Neural cell (in vitro differentiated cells): ENCODE measurements around the gene FAN1. TPM values are rescaled to one million over a fixed set of nuclear protein-coding genes. Genes with fewer than 3 reads are reported as not detected.

Experiments used
- H2AFZ ChIP-seq: fragments of 200-600, 300-800 bp; sonication (generic), shearing (Covaris generic); 2 replicates; pipeline ENCODE4 v1.6.0; 2014; ENCODE audit warnings: low read depth, mild to moderate bottlenecking, antibody characterized with exemption, low read length, moderate library complexity
- H3F3A ChIP-seq: fragments of 200-600 bp; shearing (Covaris generic); 2 replicates; pipeline ENCODE4 v1.6.1; 2016; ENCODE audit warnings: mild to moderate bottlenecking, moderate library complexity, mixed read lengths, antibody characterized with exemption, low read length; ENCODE audit not compliant: insufficient read depth, poor library complexity, severe bottlenecking
- H3K27ac ChIP-seq: fragments of 200-600, 300-800 bp; sonication (generic), shearing (Covaris generic); 2 replicates; pipeline ENCODE4 v1.5.1; 2014; ENCODE audit warnings: mild to moderate bottlenecking, low read length, moderate library complexity
- H3K27me3 ChIP-seq: fragments of 300-800, 200-600 bp; sonication (generic), shearing (Covaris generic); 2 replicates; pipeline ENCODE4 v1.6.0; 2014; ENCODE audit warnings: mild to moderate bottlenecking, low read depth, low read length, moderate library complexity; ENCODE audit not compliant: insufficient read depth
- H3K36me3 ChIP-seq: fragments of 300-800, 200-600 bp; sonication (generic), shearing (Covaris generic); 2 replicates; pipeline ENCODE4 v1.5.1; 2014; ENCODE audit warnings: mild to moderate bottlenecking, antibody characterized with exemption, low read length, moderate library complexity; ENCODE audit not compliant: insufficient read depth
- H3K4me2 ChIP-seq: fragments of 300-800, 200-600 bp; sonication (generic), shearing (Covaris generic); 2 replicates; pipeline ENCODE4 v1.6.0; 2014; ENCODE audit warnings: mild to moderate bottlenecking, low read length
- H3K4me3 ChIP-seq: fragments of 300-800, 200-600 bp; sonication (generic), shearing (Covaris generic); 2 replicates; pipeline ENCODE4 v1.5.1; 2014; ENCODE audit warnings: mild to moderate bottlenecking, low read length, moderate library complexity
- H3K79me2 ChIP-seq: fragments of 200-600 bp; shearing (Covaris generic); replicated peaks from 2 replicates; pipeline ENCODE4 v1.6.0; 2014; ENCODE audit warnings: mild to moderate bottlenecking, low read length, moderate library complexity; ENCODE audit not compliant: insufficient read depth
- H3K9ac ChIP-seq: fragments of 300-800, 200-600 bp; sonication (generic), shearing (Covaris generic); 2 replicates; pipeline ENCODE4 v1.6.1; 2016; ENCODE audit warnings: mild to moderate bottlenecking, low read length, mixed read lengths
- H3K9me2 ChIP-seq: fragments of 200-600 bp; shearing (Covaris generic); 2 replicates; pipeline ENCODE4 v1.6.1; 2016; ENCODE audit warnings: mild to moderate bottlenecking, low read length, mixed read lengths; ENCODE audit not compliant: insufficient read depth
- H3K9me3 ChIP-seq: fragments of 200-600, 300-800 bp; sonication (generic), shearing (Covaris generic); 2 replicates; pipeline ENCODE4 v1.6.1; 2016; ENCODE audit warnings: mild to moderate bottlenecking, mixed run types, low read length, moderate library complexity, mixed read lengths
- H4K20me1 ChIP-seq: fragments of 200-600 bp; shearing (Covaris generic); 2 replicates; pipeline ENCODE4 v1.6.1; 2016; ENCODE audit warnings: mild to moderate bottlenecking, mixed run types; ENCODE audit not compliant: insufficient read depth
- EP300 ChIP-seq: fragments of 450-650 bp; conservative IDR thresholded peaks from 2 replicates; pipeline ENCODE4 v1.6.1; 2014; ENCODE audit warnings: antibody characterized with exemption, mild to moderate bottlenecking, moderate library complexity; ENCODE audit not compliant: poor library complexity, severe bottlenecking
- EZH2 ChIP-seq: fragments of 200-600, 300-800 bp; shearing (Covaris generic), sonication (generic); IDR thresholded peaks from 2 replicates; pipeline ENCODE4 v1.6.1; 2014; ENCODE audit warnings: antibody characterized with exemption, low read length, borderline replicate concordance, mild to moderate bottlenecking; ENCODE audit not compliant: insufficient read depth, poor library complexity, severe bottlenecking
- MXI1 ChIP-seq: fragments of 450-650 bp; conservative IDR thresholded peaks from 2 replicates; pipeline ENCODE4 v1.6.1; 2014; ENCODE audit warnings: antibody characterized with exemption, mild to moderate bottlenecking; ENCODE audit not compliant: poor library complexity, severe bottlenecking
- POLR2AphosphoS5 ChIP-seq: IDR thresholded peaks from 2 replicates; pipeline ENCODE4 v1.6.1; 2012
- RAD21 ChIP-seq: fragments of 450-650 bp; conservative IDR thresholded peaks from 2 replicates; pipeline ENCODE4 v1.6.1; 2014; ENCODE audit warnings: antibody characterized with exemption, mild to moderate bottlenecking, moderate library complexity
- SMC3 ChIP-seq: fragments of 450-650 bp; conservative IDR thresholded peaks from 2 replicates; pipeline ENCODE4 v1.6.1; 2014; ENCODE audit warnings: antibody characterized with exemption, mild to moderate bottlenecking, moderate library complexity; ENCODE audit not compliant: poor library complexity
- TAF1 ChIP-seq: IDR thresholded peaks from 2 replicates; pipeline ENCODE4 v1.6.1; 2012; ENCODE audit warnings: low read depth
- polyA plus RNA-seq: library from polyadenylated mRNA; depleted of rRNA; stranded (reverse); fragments of >200 nt; gene quantifications from 2 replicates; pipeline ENCODE4 v1.2.3, GENCODE V29; 2014
- TF ChIP-seq, protein P1 (sequence below): fragments of 450-650 bp; IDR thresholded peaks from 2 replicates; pipeline ENCODE4 v1.5.1; 2014; ENCODE audit warnings: antibody characterized with exemption, mild to moderate bottlenecking, moderate library complexity; ENCODE audit not compliant: poor library complexity, severe bottlenecking
- TF ChIP-seq, protein P2 (sequence below): IDR thresholded peaks from 2 replicates; pipeline ENCODE4 v1.6.1; 2012; ENCODE audit warnings: borderline replicate concordance

Gene FAN1
- polyA plus RNA-seq, 1 donor from 2014 or later = 38.5 TPM

DNA sequence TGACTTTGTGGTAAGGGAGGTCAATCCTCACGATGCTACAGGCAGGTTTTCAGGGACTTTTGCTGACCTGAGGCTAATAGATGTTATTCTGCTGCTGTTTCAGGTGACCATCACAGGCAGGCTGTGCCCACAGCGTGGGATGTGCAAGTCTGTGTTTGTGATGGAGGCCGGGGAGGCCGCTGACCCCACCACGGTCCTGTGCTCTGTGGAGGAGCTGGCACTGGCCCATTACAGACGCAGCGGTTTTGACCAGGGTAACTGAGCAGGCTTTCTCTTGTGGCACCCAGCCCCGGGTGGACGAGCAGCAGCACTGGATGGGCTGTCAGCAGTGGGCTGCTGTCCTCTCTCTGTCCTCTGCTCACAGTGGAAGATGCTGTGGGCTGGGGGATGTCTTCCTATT lies 22.0 kb downstream of the FAN1 start:
- Histone ChIP-seq H3K4me3 (no peak overlapping the region), H3K9ac (no peak overlapping the region), H2AFZ (no peak overlapping the region), H3K9me2 (no peaks in the 10 kb centered on the region), H3K27ac (no peak overlapping the region), H3K4me2 (no peak overlapping the region), H3K79me2 (no peaks in the 10 kb centered on the region), H4K20me1 (no peaks in the 10 kb centered on the region), H3K27me3 (no peaks in the 10 kb centered on the region), H3F3A (no peaks in the 10 kb centered on the region), H3K9me3 (no peaks in the 10 kb centered on the region), H3K36me3 (peaks cover 15% of the 10 kb centered on the region)
- TF ChIP-seq SMC3 (no peak), TAF1 (no peak), RAD21 (no peak), EP300 (no peak), POLR2AphosphoS5 (no peak), EZH2 (no peak), MXI1 (no peak)
- TF ChIP-seq, protein P1, sequence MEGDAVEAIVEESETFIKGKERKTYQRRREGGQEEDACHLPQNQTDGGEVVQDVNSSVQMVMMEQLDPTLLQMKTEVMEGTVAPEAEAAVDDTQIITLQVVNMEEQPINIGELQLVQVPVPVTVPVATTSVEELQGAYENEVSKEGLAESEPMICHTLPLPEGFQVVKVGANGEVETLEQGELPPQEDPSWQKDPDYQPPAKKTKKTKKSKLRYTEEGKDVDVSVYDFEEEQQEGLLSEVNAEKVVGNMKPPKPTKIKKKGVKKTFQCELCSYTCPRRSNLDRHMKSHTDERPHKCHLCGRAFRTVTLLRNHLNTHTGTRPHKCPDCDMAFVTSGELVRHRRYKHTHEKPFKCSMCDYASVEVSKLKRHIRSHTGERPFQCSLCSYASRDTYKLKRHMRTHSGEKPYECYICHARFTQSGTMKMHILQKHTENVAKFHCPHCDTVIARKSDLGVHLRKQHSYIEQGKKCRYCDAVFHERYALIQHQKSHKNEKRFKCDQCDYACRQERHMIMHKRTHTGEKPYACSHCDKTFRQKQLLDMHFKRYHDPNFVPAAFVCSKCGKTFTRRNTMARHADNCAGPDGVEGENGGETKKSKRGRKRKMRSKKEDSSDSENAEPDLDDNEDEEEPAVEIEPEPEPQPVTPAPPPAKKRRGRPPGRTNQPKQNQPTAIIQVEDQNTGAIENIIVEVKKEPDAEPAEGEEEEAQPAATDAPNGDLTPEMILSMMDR = no peak
- TF ChIP-seq, protein P2, sequence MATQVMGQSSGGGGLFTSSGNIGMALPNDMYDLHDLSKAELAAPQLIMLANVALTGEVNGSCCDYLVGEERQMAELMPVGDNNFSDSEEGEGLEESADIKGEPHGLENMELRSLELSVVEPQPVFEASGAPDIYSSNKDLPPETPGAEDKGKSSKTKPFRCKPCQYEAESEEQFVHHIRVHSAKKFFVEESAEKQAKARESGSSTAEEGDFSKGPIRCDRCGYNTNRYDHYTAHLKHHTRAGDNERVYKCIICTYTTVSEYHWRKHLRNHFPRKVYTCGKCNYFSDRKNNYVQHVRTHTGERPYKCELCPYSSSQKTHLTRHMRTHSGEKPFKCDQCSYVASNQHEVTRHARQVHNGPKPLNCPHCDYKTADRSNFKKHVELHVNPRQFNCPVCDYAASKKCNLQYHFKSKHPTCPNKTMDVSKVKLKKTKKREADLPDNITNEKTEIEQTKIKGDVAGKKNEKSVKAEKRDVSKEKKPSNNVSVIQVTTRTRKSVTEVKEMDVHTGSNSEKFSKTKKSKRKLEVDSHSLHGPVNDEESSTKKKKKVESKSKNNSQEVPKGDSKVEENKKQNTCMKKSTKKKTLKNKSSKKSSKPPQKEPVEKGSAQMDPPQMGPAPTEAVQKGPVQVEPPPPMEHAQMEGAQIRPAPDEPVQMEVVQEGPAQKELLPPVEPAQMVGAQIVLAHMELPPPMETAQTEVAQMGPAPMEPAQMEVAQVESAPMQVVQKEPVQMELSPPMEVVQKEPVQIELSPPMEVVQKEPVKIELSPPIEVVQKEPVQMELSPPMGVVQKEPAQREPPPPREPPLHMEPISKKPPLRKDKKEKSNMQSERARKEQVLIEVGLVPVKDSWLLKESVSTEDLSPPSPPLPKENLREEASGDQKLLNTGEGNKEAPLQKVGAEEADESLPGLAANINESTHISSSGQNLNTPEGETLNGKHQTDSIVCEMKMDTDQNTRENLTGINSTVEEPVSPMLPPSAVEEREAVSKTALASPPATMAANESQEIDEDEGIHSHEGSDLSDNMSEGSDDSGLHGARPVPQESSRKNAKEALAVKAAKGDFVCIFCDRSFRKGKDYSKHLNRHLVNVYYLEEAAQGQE = no peak

DNA sequence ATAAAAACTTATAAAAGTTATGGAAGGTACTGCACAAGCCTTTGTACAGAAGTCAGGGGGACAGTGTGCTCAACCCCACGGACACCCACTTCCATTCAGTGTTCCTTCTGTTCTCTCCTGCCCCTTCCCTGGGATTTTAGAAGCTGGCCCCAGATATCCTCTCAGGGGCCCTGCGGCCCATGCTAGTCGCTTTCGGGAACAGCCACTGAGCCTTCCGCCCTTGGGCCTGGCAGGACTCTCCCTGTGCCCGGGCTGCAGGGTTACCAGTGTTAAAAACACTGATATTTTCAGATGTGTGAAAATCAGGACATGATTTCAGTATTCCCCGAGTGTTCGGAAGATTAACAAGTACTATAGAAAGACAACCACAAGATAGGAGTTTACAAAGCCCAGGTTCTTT lies 22.4 kb downstream of the FAN1 start:
- Histone ChIP-seq H3K27ac (no peak overlapping the region), H3K4me3 (no peak overlapping the region), H3K9me3 (no peaks in the 10 kb centered on the region), H3K4me2 (no peak overlapping the region), H3K36me3 (peaks cover 15% of the 10 kb centered on the region), H2AFZ (no peak overlapping the region), H3F3A (no peaks in the 10 kb centered on the region), H4K20me1 (no peaks in the 10 kb centered on the region), H3K9me2 (no peaks in the 10 kb centered on the region), H3K9ac (no peak overlapping the region), H3K27me3 (no peaks in the 10 kb centered on the region), H3K79me2 (no peaks in the 10 kb centered on the region)
- TF ChIP-seq EZH2 (no peak), MXI1 (no peak)

DNA sequence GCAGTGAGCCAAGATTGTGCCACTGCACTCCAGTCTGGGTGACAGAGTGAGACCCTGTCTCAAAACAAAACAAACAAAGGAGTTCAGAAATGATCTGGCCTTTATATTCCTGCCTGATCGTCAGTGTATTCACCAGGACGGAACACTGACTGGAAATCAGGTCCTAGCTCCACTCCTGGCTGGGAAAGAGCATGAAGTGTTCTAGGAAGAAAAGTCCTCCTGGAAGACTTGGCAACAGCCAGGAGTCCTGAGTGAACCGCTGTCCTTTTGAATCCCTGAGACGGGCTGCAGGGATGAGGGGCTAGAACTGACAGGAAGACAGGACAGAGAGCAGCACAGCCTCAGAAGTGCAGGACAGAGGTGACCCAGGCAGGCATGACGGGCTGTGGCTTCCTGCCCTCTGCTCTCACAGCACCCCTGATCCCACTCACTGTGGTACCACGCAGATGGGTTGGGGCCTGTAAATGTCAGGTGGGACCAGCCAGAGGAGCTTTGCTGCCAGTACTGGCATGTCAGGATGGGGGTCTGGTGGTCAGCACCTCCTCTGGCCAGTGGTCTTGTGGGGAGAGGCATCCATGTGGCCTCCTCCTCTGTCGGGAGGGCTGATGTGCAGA lies 23.5 kb downstream of the FAN1 start:
- H2AFZ ChIP-seq = no peak overlapping the region
- no peak overlapping the region for H3K9ac ChIP-seq
- no peak overlapping the region for H3K4me2 ChIP-seq
- no peaks in the 10 kb centered on the region for H3K27me3 ChIP-seq
- H3K9me2 ChIP-seq = no peaks in the 10 kb centered on the region
- H4K20me1 ChIP-seq = no peaks in the 10 kb centered on the region
- no peak overlapping the region for H3K27ac ChIP-seq
- no peaks in the 10 kb centered on the region for H3K79me2 ChIP-seq
- no peak overlapping the region for H3K4me3 ChIP-seq
- H3K36me3 ChIP-seq = peaks cover 15% of the 10 kb centered on the region
- H3F3A ChIP-seq = no peaks in the 10 kb centered on the region
- H3K9me3 ChIP-seq = no peaks in the 10 kb centered on the region
- TF ChIP-seq POLR2AphosphoS5 (no peak), MXI1 (no peak), EZH2 (no peak), EP300 (no peak), SMC3 (no peak), TAF1 (no peak), RAD21 (no peak)
- TF ChIP-seq, protein P2 = no peak
- TF ChIP-seq, protein P1 = no peak
